SH-SY5Y (cell line): ENCODE data around the gene ASCL5.

Source experiments
- GATA2 ChIP-seq: IDR thresholded peaks from 2 replicates; pipeline ENCODE4 v1.6.1; 2011; ENCODE audit warnings: mild to moderate bottlenecking, low read depth, low read length
- GATA3 ChIP-seq: IDR thresholded peaks from 2 replicates; pipeline ENCODE4 v1.6.1; 2011; ENCODE audit warnings: low read depth, mild to moderate bottlenecking, low read length, moderate library complexity

DNA sequence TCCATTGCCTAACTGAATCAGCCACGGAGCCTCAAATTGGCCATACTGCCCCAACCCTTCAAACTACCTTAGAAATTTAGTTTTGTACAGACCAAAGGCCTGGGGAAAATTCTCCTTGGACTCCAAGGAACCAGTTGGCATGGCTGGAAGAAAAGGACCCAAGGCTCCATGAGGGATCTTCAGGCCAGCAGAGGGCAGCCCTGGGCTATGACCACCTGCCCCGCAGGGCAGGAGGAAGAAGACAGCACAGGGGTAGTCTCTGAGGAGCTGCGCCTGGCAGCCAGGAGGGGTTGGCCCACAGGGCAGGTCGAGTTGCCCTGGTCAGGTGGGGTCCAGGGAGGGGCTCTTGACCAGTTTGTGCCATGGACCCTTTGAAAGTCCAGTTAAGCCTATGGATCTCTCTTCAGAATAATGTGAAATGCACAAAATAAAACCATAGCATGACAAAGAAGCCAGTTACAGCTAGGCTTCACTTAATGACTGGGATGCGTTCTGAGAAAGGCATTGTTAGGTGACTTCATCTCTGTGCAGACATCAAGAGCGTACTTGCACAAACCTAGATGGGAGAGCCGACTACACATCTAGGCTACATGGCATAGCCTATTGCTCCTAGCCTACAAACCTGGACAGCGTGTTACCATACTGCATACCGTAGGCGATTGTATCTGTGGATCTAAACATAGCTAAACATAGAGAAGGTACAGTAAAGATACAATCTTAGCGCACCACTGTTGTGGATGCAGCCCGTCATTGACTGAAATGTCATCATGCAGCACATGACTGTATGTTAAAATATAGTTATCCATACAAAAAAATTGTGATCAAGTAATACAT is 40.9 kb downstream of the ASCL5 start:
- TF ChIP-seq GATA3 = no peak
- TF ChIP-seq GATA2 = no peak
